Measurements from ENCODE around the gene KLHL3. TPM values are rescaled to one million over a fixed set of nuclear protein-coding genes. Genes with fewer than 3 reads are reported as not detected.

The KLHL3 gene
- total and polyA plus RNA-seq, 5 experiments from 2014 or later: 2.7 to 37.2 (median 8.1) TPM

- H3K4me1 Mint-ChIP-seq: no peaks in the 10 kb centered on the region
- no peak overlapping the region for H3K27ac Mint-ChIP-seq
- DNase-seq: no peak
- no peaks in the 10 kb centered on the region for H3K27me3 Mint-ChIP-seq
- H3K36me3 Mint-ChIP-seq: peaks cover 0 to 71% (median 30%) of the 10 kb centered on the region in 3 donors
- H3K9me3 Mint-ChIP-seq: no peaks in the 10 kb centered on the region
- POLR2A ChIA-PET: no interaction called here
- H3K4me3 Mint-ChIP-seq: no peak overlapping the region
- no peak for ATAC-seq
Observed at GRCh38 chr5:137636099-137636498, 99.8 kb downstream of the KLHL3 start.

GRCh38 chr5:137635521-137635921 lies 100.4 kb downstream of the KLHL3 start:
- no peak overlapping the region for H3K4me3 Mint-ChIP-seq
- H3K27me3 Mint-ChIP-seq: no peaks in the 10 kb centered on the region
- POLR2A ChIA-PET: no interaction called here
- H3K36me3 Mint-ChIP-seq: peaks cover 0 to 70% (median 30%) of the 10 kb centered on the region in 3 donors
- H3K9me3 Mint-ChIP-seq: no peaks in the 10 kb centered on the region
- no peaks in the 10 kb centered on the region for H3K4me1 Mint-ChIP-seq
- no peak for DNase-seq
- ATAC-seq: no peak
- peak overlapping the region in 1 of 10 donors; percentile 29 for H3K27ac Mint-ChIP-seq

- Mint-ChIP-seq H3K4me1 (peaks cover 0 to 1% (median 0%) of the 10 kb centered on the region in 4 donors), H3K9me3 (no peaks in the 10 kb centered on the region), H3K27ac (peak overlapping the region in 1 of 10 donors; percentile 5), H3K4me3 (no peak overlapping the region), H3K36me3 (peaks cover 0 to 64% (median 24%) of the 10 kb centered on the region in 3 donors), H3K27me3 (no peaks in the 10 kb centered on the region)
- ATAC-seq: no peak
- no peak for DNase-seq
- POLR2A ChIA-PET: no interaction called here
Observed at GRCh38 chr5:137633896-137634295, 102.0 kb downstream of the KLHL3 start.

GRCh38 chr5:137632716-137633115 lies 103.2 kb downstream of the KLHL3 start:
- DNase-seq (no peak), ATAC-seq (no peak)
- Mint-ChIP-seq H3K27me3 (no peaks in the 10 kb centered on the region), H3K27ac (no peak overlapping the region), H3K36me3 (peaks cover 0 to 54% (median 13%) of the 10 kb centered on the region in 3 donors), H3K4me1 (peaks cover 0 to 1% (median 0%) of the 10 kb centered on the region in 4 donors), H3K9me3 (no peaks in the 10 kb centered on the region), H3K4me3 (no peak overlapping the region)
- POLR2A ChIA-PET: no interaction called here

- Mint-ChIP-seq H3K4me1 (peaks cover 0 to 1% (median 0%) of the 10 kb centered on the region in 4 donors), H3K27me3 (no peaks in the 10 kb centered on the region), H3K36me3 (peaks cover 0 to 54% (median 11%) of the 10 kb centered on the region in 3 donors), H3K9me3 (no peaks in the 10 kb centered on the region), H3K4me3 (no peak overlapping the region), H3K27ac (peak overlapping the region in 1 of 10 donors; percentile 50)
- no peak for ATAC-seq
- DNase-seq: no peak
- POLR2A ChIA-PET: interaction anchor here (0.5 kb wide), 1 partner anchor 212 kb away, joined by 3 read pairs; no protein-coding TSS in a partner anchor
Observed at GRCh38 chr5:137631453-137631852, 104.4 kb downstream of the KLHL3 start.

GRCh38 chr5:137630972-137631370 lies 104.9 kb downstream of the KLHL3 start:
- peak overlapping the region in 2 of 10 donors; percentile 50 to 57 for H3K27ac Mint-ChIP-seq
- H3K27me3 Mint-ChIP-seq: no peaks in the 10 kb centered on the region
- peaks cover 0 to 1% (median 0%) of the 10 kb centered on the region in 4 donors for H3K4me1 Mint-ChIP-seq
- no peak overlapping the region for H3K4me3 Mint-ChIP-seq
- ATAC-seq (no peak), DNase-seq (no peak)
- POLR2A ChIA-PET: no interaction called here
- H3K36me3 Mint-ChIP-seq: peaks cover 0 to 54% (median 11%) of the 10 kb centered on the region in 3 donors
- no peaks in the 10 kb centered on the region for H3K9me3 Mint-ChIP-seq

GRCh38 chr5:137630216-137630971 lies 105.5 kb downstream of the KLHL3 start:
- H3K4me3 Mint-ChIP-seq: no peak overlapping the region

GRCh38 chr5:137629646-137630045 lies 106.2 kb downstream of the KLHL3 start:
- POLR2A ChIA-PET: interaction anchor here (1.9 kb wide), 1 partner anchor 124 kb away, joined by 8 read pairs; the partner anchor contains the start of gene HNRNPA0
- H3K9me3 Mint-ChIP-seq: no peaks in the 10 kb centered on the region
- H3K27ac Mint-ChIP-seq: no peak overlapping the region
- no peaks in the 10 kb centered on the region for H3K27me3 Mint-ChIP-seq
- DNase-seq: peak in 8 of 10 donors; percentile 14 to 64 (median 48)
- H3K36me3 Mint-ChIP-seq: peaks cover 6 to 59% (median 18%) of the 10 kb centered on the region in 3 donors
- H3K4me3 Mint-ChIP-seq: no peak overlapping the region
- peaks cover 0 to 1% (median 0%) of the 10 kb centered on the region in 4 donors for H3K4me1 Mint-ChIP-seq
- ATAC-seq: peak; percentile 72 to 80

More at GRCh38 chr5:137630216-137630971, 105.5 kb downstream of the KLHL3 start:
- peaks cover 0 to 54% (median 14%) of the 10 kb centered on the region in 3 donors for H3K36me3 Mint-ChIP-seq
- no peak for DNase-seq
- H3K9me3 Mint-ChIP-seq: no peaks in the 10 kb centered on the region
- H3K4me1 Mint-ChIP-seq: peaks cover 0 to 1% (median 0%) of the 10 kb centered on the region in 4 donors
- POLR2A ChIA-PET: interaction anchor here (1.9 kb wide), 1 partner anchor 124 kb away, joined by 8 read pairs; the partner anchor contains the start of gene HNRNPA0
- peak overlapping the region in 2 of 10 donors; percentile 11 to 60 for H3K27ac Mint-ChIP-seq
- no peaks in the 10 kb centered on the region for H3K27me3 Mint-ChIP-seq
- ATAC-seq: no peak

- Mint-ChIP-seq H3K27me3 (no peaks in the 10 kb centered on the region), H3K4me1 (peaks cover 0 to 1% (median 0%) of the 10 kb centered on the region in 4 donors), H3K4me3 (no peak overlapping the region), H3K36me3 (peaks cover 6 to 67% (median 22%) of the 10 kb centered on the region in 3 donors), H3K9me3 (no peaks in the 10 kb centered on the region), H3K27ac (peak overlapping the region in 1 of 10 donors; percentile 86)
- ATAC-seq: no peak
- no peak for DNase-seq
- POLR2A ChIA-PET: no interaction called here
Observed at GRCh38 chr5:137627706-137628105, 108.2 kb downstream of the KLHL3 start.

GRCh38 chr5:137627293-137627692 lies 108.6 kb downstream of the KLHL3 start:
- Mint-ChIP-seq H3K4me3 (no peak overlapping the region), H3K27me3 (no peaks in the 10 kb centered on the region), H3K9me3 (no peaks in the 10 kb centered on the region), H3K27ac (peak overlapping the region in 1 of 10 donors; percentile 86), H3K4me1 (peaks cover 0 to 1% (median 0%) of the 10 kb centered on the region in 4 donors), H3K36me3 (peaks cover 6 to 67% (median 18%) of the 10 kb centered on the region in 3 donors)
- ATAC-seq (no peak), DNase-seq (no peak)
- POLR2A ChIA-PET: no interaction called here

- no peaks in the 10 kb centered on the region for H3K9me3 Mint-ChIP-seq
- no peak overlapping the region for H3K4me3 Mint-ChIP-seq
- POLR2A ChIA-PET: no interaction called here
- no peak for DNase-seq
- ATAC-seq: no peak
- no peaks in the 10 kb centered on the region for H3K27me3 Mint-ChIP-seq
- no peak overlapping the region for H3K27ac Mint-ChIP-seq
- H3K36me3 Mint-ChIP-seq: peaks cover 6 to 75% (median 26%) of the 10 kb centered on the region in 3 donors
- peaks cover 0 to 1% (median 0%) of the 10 kb centered on the region in 4 donors for H3K4me1 Mint-ChIP-seq
Observed at GRCh38 chr5:137624786-137625349, 111.0 kb downstream of the KLHL3 start.

GRCh38 chr5:137622850-137623249 lies 113.0 kb downstream of the KLHL3 start:
- Mint-ChIP-seq H3K4me1 (no peaks in the 10 kb centered on the region), H3K36me3 (peaks cover 6 to 88% (median 26%) of the 10 kb centered on the region in 3 donors), H3K27me3 (no peaks in the 10 kb centered on the region), H3K27ac (no peak overlapping the region), H3K9me3 (no peaks in the 10 kb centered on the region), H3K4me3 (no peak overlapping the region)
- DNase-seq (no peak), ATAC-seq (no peak)
- POLR2A ChIA-PET: no interaction called here

Measured in naive thymus-derived CD8-positive, alpha-beta T cell (primary cell).